Sigmoid colon (tissue), 7 donors: ENCODE results near the gene CGGBP1. TPM values are rescaled to one million over a fixed set of nuclear protein-coding genes. Genes with fewer than 3 reads are reported as not detected.
A peak's percentile ranks its signal among the peaks of the same experiment; 100 is the strongest.

Source experiments
- DNase-seq: peaks from one replicate; pipeline ENCODE4 v3.0.0-alpha.2; 2019
- H3K27ac ChIP-seq, 4 donors: fragments of 200-600 bp; sonication (generic); one replicate each; pipeline ENCODE4 v1.5.1; 2016 to 2019; ENCODE audit warnings: mild to moderate bottlenecking in 1 of 4
- H3K27me3 ChIP-seq, 3 donors: fragments of 200-600 bp; sonication (generic); one replicate each; pipeline ENCODE4 v1.5.1; 2019; ENCODE audit warnings: mild to moderate bottlenecking in 1 of 3
- H3K36me3 ChIP-seq, 4 donors: fragments of 200-600 bp; sonication (generic); one replicate each; pipeline ENCODE4 v1.5.1; 2016 to 2019
- H3K4me1 ChIP-seq, 4 donors: fragments of 200-600 bp; sonication (generic); one replicate each; pipeline ENCODE4 v1.5.1; 2017 to 2019
- H3K4me3 ChIP-seq, 4 donors: fragments of 200-600 bp; sonication (generic); one replicate each; pipeline ENCODE4 v1.5.1; 2017 to 2019; ENCODE audit warnings: mild to moderate bottlenecking in 2 of 4, moderate library complexity in 1 of 4
- H3K9me3 ChIP-seq, 4 donors: fragments of 200-600 bp in 3 of 4; sonication (generic) in 3 of 4; one replicate each; pipeline versions ENCODE4 v1.5.1 to v1.6.1; 2013 to 2019
- CTCF ChIP-seq, 4 experiments: fragments of 450-650 bp in 3 of 4; fragments of 200-600 bp in 1 of 4; IDR thresholded peaks; one replicate each; pipeline ENCODE4 v1.5.1; 2016 to 2019; ENCODE audit warnings: antibody characterized with exemption in 4 of 4, mild to moderate bottlenecking in 3 of 4, moderate library complexity in 2 of 4
- EP300 ChIP-seq, 4 donors: sonication (generic); formaldehyde crosslinking; IDR thresholded peaks; one replicate each; pipeline ENCODE4 v1.6.1; 2017; ENCODE audit warnings: antibody characterized with exemption in 4 of 4
- POLR2A ChIP-seq, 2 donors: fragments of 450-650 bp; IDR thresholded peaks; one replicate each; pipeline ENCODE4 v1.6.1; 2016; ENCODE audit warnings: antibody characterized with exemption in 2 of 2, mild to moderate bottlenecking in 2 of 2, moderate library complexity in 2 of 2
- POLR2AphosphoS5 ChIP-seq, 4 donors: sonication (generic); formaldehyde crosslinking; IDR thresholded peaks; one replicate each; pipeline ENCODE4 v1.6.1; 2017; ENCODE audit warnings: antibody characterized with exemption in 4 of 4
- WGBS, 2 donors: extraction: QIAGEN DNeasy Blood & Tissue Kit; methylation state at CpG; one replicate each; pipeline ENCODE4 v1.1.7; 2013; 5-methylcytosine and 5-hydroxymethylcytosine counted together
- intact Hi-C: fragments of 100-400 bp; cut with DNase I; formaldehyde crosslinking; loops from one replicate; pipeline ENCODE4 v1.15.1; 2023
- polyA plus RNA-seq, 3 donors: library from polyadenylated mRNA; stranded (reverse); fragments of 200-250 nt; gene quantifications; one replicate each; pipeline ENCODE4 v1.2.3, GENCODE V29; 2013
- total RNA-seq, 4 donors: library from RNA; depleted of rRNA; stranded (reverse); fragments of >200 nt; gene quantifications; one replicate each; pipeline ENCODE4 v1.1.0, GENCODE V29; 2016
- donor health status: healthy with polysubstance abuse.
- donor health status: Bipolar disorder and iron deficiency.
- donor health status: healthy.

CGGBP1 gene
- total and polyA plus RNA-seq, 7 donors = 24.6 to 80.6 (median 62.2) TPM

GRCh38 chr3:88005066-88005465 is 53.7 kb downstream of the CGGBP1 start:
- no peak for DNase-seq
- 22 to 27% methylated on average over 2 of the region's 2 CpGs for WGBS, 2 donors
- Histone ChIP-seq H3K9me3 (no peaks in the 10 kb centered on the region), H3K27ac (no peak overlapping the region), H3K4me3 (no peak overlapping the region), H3K36me3 (no peaks in the 10 kb centered on the region), H3K4me1 (no peaks in the 10 kb centered on the region), H3K27me3 (no peaks in the 10 kb centered on the region)
- TF ChIP-seq CTCF (IDR thresholded peaks at IDR 0.05) (peak in 1 of 4 experiments; percentile 6), POLR2AphosphoS5 (IDR thresholded peaks at IDR 0.05) (no peak)
- intact Hi-C loops = loop anchor here (2.0 kb wide), 1 partner anchor 654 kb away; no protein-coding TSS in a partner anchor

GRCh38 chr3:88003115-88003755 is 55.6 kb downstream of the CGGBP1 start:
- H3K36me3 ChIP-seq = no peaks in the 10 kb centered on the region
- 41 to 53% methylated on average over 6 of the region's 6 CpGs for WGBS, 2 donors
- H3K9me3 ChIP-seq = no peaks in the 10 kb centered on the region
- no peak overlapping the region for H3K4me3 ChIP-seq
- TF ChIP-seq EP300 (IDR thresholded peaks at IDR 0.05) (no peak), CTCF (IDR thresholded peaks at IDR 0.05) (peak; percentile 9 to 65 (median 46))
- H3K4me1 ChIP-seq = no peaks in the 10 kb centered on the region
- no peak overlapping the region for H3K27ac ChIP-seq
- no peaks in the 10 kb centered on the region for H3K27me3 ChIP-seq
- intact Hi-C loops = loop anchor here (5.0 kb wide), 1 partner anchor 706 kb away; no protein-coding TSS in a partner anchor
- no peak for DNase-seq

GRCh38 chr3:88002448-88002847 is 56.4 kb downstream of the CGGBP1 start:
- 85 to 89% methylated on average over 3 of the region's 3 CpGs for WGBS, 2 donors
- H3K9me3 ChIP-seq = no peaks in the 10 kb centered on the region
- H3K27ac ChIP-seq = no peak overlapping the region
- intact Hi-C loops = loop anchor here (5.0 kb wide), 1 partner anchor 705 kb away; no protein-coding TSS in a partner anchor
- TF ChIP-seq EP300 (IDR thresholded peaks at IDR 0.05) (no peak), POLR2A (IDR thresholded peaks at IDR 0.05) (no peak), CTCF (IDR thresholded peaks at IDR 0.05) (no peak), POLR2AphosphoS5 (IDR thresholded peaks at IDR 0.05) (no peak)
- H3K27me3 ChIP-seq = no peaks in the 10 kb centered on the region
- H3K4me1 ChIP-seq = no peaks in the 10 kb centered on the region
- no peak overlapping the region for H3K4me3 ChIP-seq
- H3K36me3 ChIP-seq = no peaks in the 10 kb centered on the region
- no peak for DNase-seq

Other genes starting within 250 kb of the CGGBP1 start
- 10 to 100 TPM; 17.8 to 20.2 (median 19.4) TPM for gene ZNF654, start 250 bp upstream of the CGGBP1 start, total RNA-seq
- 1 to 10 TPM; 3.0 to 4.4 (median 4.4) TPM for gene ZNF654, start 250 bp upstream of the CGGBP1 start, polyA plus RNA-seq
- gene C3orf38, start 91.0 kb upstream of the CGGBP1 start, total RNA-seq = 10 to 100 TPM; 16.6 to 19.3 (median 17.3) TPM
- 10 to 100 TPM in 2 of 3 donors, 1 to 10 TPM in 1; 9.1 to 19.2 (median 11.4) TPM for gene C3orf38, start 91.0 kb upstream of the CGGBP1 start, polyA plus RNA-seq